ENCODE results near the gene GDE1. TPM values are rescaled to one million over a fixed set of nuclear protein-coding genes. Genes with fewer than 3 reads are reported as not detected.

Gene GDE1
- 71.8 to 92.2 TPM (median 76.9 TPM) in 5 replicates for total RNA-seq (2022; extraction: Qiagen RNA extraction; ENCODE audit: low read depth)

GRCh38 chr16:19521471-19522396 is at the start of gene GDE1:
Gene GDE1, minus strand, starts transcription at chr16:19522098. Its CDS starts 134 bp downstream, at chr16:19521964.

DNA sequence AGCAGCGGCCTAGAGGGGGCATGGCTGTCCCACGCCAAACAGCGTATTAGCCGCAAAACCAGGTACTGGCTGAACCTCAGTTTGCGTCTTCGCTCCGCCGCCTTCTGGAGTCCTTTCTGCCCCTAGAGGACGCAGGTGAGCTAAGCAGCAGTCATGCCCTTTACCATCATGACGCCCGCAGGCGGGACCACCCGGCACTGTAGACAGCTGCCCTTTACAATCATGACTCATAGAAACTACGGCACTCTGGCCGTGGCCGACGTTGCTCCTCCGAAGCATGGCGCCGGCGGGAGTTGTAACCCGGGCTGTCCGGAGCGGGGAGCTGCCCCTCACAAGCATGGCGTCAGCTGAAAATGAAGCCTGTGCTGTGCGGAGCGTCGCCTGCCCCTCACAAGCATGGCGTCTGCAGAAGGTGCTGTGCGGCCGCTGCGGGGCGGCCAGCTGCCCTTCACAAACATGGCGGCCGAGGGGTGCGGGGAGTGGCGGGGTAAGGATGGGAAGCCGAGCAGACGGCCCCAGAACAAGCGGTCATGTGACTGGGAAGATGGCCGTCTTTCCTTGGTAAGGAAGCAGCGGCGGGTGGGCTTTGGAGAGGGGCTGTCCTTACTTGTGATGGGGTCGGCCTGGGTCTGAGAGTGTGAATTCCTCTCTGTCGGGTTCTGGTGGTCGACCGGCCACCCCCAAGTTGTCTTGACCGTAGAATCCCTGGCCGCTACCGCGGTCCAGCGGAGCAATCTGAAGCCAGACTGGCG is 33.5 kb upstream of the GDE1 start, which contains the start of gene VPS35L:
Gene VPS35L (plus strand): TSS at position 518 of the 752 bp plus-strand sequence. CDS start 27 bp downstream, at position 545.

DNA sequence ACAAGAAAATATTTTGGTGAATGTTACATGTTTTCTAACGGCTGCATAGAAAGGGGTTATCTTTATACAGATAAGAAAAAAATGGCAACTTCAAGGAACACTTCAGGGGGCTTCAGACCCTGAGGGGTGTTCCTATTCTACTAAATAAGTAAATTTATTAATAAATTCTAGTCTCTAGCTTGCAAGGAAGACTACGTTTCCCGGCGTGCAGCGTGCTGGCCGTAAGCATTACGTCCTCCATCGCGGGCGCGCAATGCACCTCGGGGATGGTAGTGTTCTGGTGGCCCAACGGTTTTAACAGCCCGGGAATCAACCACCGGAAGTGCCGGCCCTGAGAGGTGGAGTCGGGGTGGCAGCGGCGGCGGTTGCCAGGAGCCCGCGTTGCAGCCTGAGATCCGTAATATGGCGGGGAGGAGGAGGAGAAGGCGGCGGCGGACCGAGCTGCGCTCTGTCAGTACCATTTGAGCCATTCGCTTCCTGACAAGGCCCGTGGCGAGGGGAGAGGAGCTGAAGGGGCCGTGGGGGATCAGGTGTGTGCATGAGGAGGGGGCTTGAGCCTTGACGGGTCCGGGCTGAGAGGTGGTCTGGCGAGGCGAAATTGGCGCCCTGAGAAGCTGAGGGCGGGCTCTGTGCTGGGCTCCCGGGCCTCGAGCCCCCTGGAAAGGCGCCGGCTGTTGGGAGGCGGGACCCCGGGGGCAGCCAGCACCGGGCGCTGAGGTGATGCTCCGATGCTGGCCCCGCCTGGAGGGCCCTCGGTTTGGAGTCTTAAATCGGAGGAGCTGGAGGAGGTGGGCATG is 1.9 kb upstream of the GDE1 start, which contains the start of gene CCP110:
Gene CCP110 (plus strand): TSS at position 384 of the 797 bp plus-strand sequence. CDS start 3,940 bp downstream, outside the sequence.

Other genes starting within 250 kb of the GDE1 start
- 0.06 to 0.22 TPM (median 0.09 TPM) in 4 of 5 replicates, not detected in the other for gene CLEC19A, start 236.4 kb downstream of the GDE1 start, total RNA-seq (2022; extraction: Qiagen RNA extraction; ENCODE audit: low read depth)
- 5.7 to 7.4 TPM (median 6.8 TPM) in 5 replicates for gene TMC5, start 104.2 kb downstream of the GDE1 start, total RNA-seq (2022; extraction: Qiagen RNA extraction; ENCODE audit: low read depth)
- 5.9 to 10.3 TPM (median 9.1 TPM) in 5 replicates for gene CCP110, start 1.8 kb upstream of the GDE1 start, total RNA-seq (2022; extraction: Qiagen RNA extraction; ENCODE audit: low read depth)
- gene VPS35L, start 33.6 kb upstream of the GDE1 start, total RNA-seq (2022; extraction: Qiagen RNA extraction; ENCODE audit: low read depth): 28.8 to 33.5 TPM (median 31.3 TPM) in 5 replicates
- gene KNOP1, start 196.1 kb upstream of the GDE1 start, total RNA-seq (2022; extraction: Qiagen RNA extraction; ENCODE audit: low read depth): 37.6 to 49.8 TPM (median 45.1 TPM) in 5 replicates
- 8.5 to 10.6 TPM (median 9.1 TPM) in 5 replicates for gene IQCK, start 196.2 kb upstream of the GDE1 start, total RNA-seq (2022; extraction: Qiagen RNA extraction; ENCODE audit: low read depth)